Neural progenitor cell (in vitro differentiated cells): ENCODE results near the gene LRP1B.
A peak's percentile ranks its signal among the peaks of the same experiment; 100 is the strongest.

Source experiments
- EZH2phosphoT487 ChIP-seq: fragments of 200-600 bp; sonication (generic); IDR thresholded peaks from 2 replicates; pipeline ENCODE4 v1.6.1; 2017; ENCODE audit warnings: antibody characterized with exemption
- TF ChIP-seq, protein P1 (sequence below): fragments of 200-600 bp; sonication (generic); IDR thresholded peaks from 2 replicates; pipeline ENCODE4 v1.5.1; 2017; ENCODE audit warnings: antibody characterized with exemption, mild to moderate bottlenecking

- TF ChIP-seq, protein P1, sequence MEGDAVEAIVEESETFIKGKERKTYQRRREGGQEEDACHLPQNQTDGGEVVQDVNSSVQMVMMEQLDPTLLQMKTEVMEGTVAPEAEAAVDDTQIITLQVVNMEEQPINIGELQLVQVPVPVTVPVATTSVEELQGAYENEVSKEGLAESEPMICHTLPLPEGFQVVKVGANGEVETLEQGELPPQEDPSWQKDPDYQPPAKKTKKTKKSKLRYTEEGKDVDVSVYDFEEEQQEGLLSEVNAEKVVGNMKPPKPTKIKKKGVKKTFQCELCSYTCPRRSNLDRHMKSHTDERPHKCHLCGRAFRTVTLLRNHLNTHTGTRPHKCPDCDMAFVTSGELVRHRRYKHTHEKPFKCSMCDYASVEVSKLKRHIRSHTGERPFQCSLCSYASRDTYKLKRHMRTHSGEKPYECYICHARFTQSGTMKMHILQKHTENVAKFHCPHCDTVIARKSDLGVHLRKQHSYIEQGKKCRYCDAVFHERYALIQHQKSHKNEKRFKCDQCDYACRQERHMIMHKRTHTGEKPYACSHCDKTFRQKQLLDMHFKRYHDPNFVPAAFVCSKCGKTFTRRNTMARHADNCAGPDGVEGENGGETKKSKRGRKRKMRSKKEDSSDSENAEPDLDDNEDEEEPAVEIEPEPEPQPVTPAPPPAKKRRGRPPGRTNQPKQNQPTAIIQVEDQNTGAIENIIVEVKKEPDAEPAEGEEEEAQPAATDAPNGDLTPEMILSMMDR = peak; percentile 7
- TF ChIP-seq EZH2phosphoT487 = no peak
Measured at GRCh38 chr2:142037744-142038143, 93.1 kb downstream of the LRP1B start.
